HepG2 (cell line): Measurements from ENCODE around the gene TMEM61. TPM values are rescaled to one million over a fixed set of nuclear protein-coding genes. Genes with fewer than 3 reads are reported as not detected.
A peak's percentile ranks its signal among the peaks of the same experiment; 100 is the strongest.

Source experiments
- ATAC-seq: fragments of 200-7000 bp; cut with Tn5 transposase; 3 replicates; pipeline ENCODE4 v1.9.1; 2020; ENCODE audit warnings: mild to moderate bottlenecking, moderate library complexity
- Bru-seq: library from RNA; stranded (reverse); fragments of 400-500 nt; gene quantifications from one replicate; lab custom pipeline; 2021; lab: Mats Ljungman, UMichigan
- BruChase-seq, 2 experiments: library from RNA; stranded (reverse); fragments of 400-500 nt; gene quantifications; one replicate each; lab custom pipeline; 2021; lab: Mats Ljungman, UMichigan
- BruUV-seq: library from RNA; stranded (reverse); fragments of 400-500 nt; replicated peaks from 2 replicates; lab custom pipeline; 2021; lab: Mats Ljungman, UMichigan
- CTCF ChIA-PET: fragments of 300-600 bp; formaldehyde crosslinking; extraction: SDS; loops from one replicate; lab custom pipeline; 2021; ENCODE audit warnings: low total read pairs, inconsistent platforms, low intra/inter-chr PET ratio; lab: Yijun Ruan, JAX
- POLR2A ChIA-PET: fragments of 350-600 bp; sonication (Branson Sonifier 250); formaldehyde crosslinking; loops from one replicate; lab custom pipeline; 2020; ENCODE audit warnings: antibody characterized with exemption, inconsistent platforms; lab: Yijun Ruan, JAX
- DNase-seq: peaks from one replicate; pipeline ENCODE4 v3.0.0-alpha.2; 2015; ENCODE audit warnings: low spot score
- FAIRE-seq: peaks from 3 replicates; lab custom pipeline; 2011; peaks lifted over from hg19 to GRCh38; lab: Jason Lieb, UNC
- H2AFZ ChIP-seq: one replicate; pipeline ENCODE4 v1.6.1; 2011; ENCODE audit warnings: low read length, inconsistent platforms
- H3K27ac ChIP-seq: fragments of 300-600 bp; 3 replicates; pipeline ENCODE4 v1.8.0; 2011; ENCODE audit warnings: mixed run types, mild to moderate bottlenecking, mixed read lengths, low read length, inconsistent platforms; ENCODE audit not compliant: insufficient read depth; ENCODE audit errors: extremely low read length
- H3K27me3 ChIP-seq, 2 experiments: fragments of 200-600 bp in 1 of 2; 2 replicates in 1 of 2; 3 replicates in 1 of 2; pipeline versions ENCODE4 v1.6.0 to v1.8.0; 2011; ENCODE audit warnings: low read length in 2 of 2, mild to moderate bottlenecking in 2 of 2, moderate library complexity in 2 of 2, inconsistent platforms in 1 of 2; ENCODE audit not compliant: insufficient read depth in 2 of 2, control insufficient read depth in 1 of 2
- H3K36me3 ChIP-seq, 2 experiments: fragments of 200-600 bp in 1 of 2; replicated peaks in 1 of 2; 2 replicates in 1 of 2; 3 replicates in 1 of 2; pipeline versions ENCODE4 v1.5.1 to v1.8.0; 2011; ENCODE audit warnings: low read length in 2 of 2, inconsistent platforms in 1 of 2; ENCODE audit not compliant: insufficient read depth in 2 of 2, control insufficient read depth in 1 of 2
- H3K4me1 ChIP-seq: 2 replicates; pipeline ENCODE4 v1.5.1; 2012; ENCODE audit warnings: low read length, inconsistent platforms; ENCODE audit not compliant: insufficient read depth
- H3K4me2 ChIP-seq: 2 replicates; pipeline ENCODE4 v1.6.0; 2011; ENCODE audit warnings: low read depth, low read length, inconsistent platforms
- H3K4me3 ChIP-seq, 3 experiments: fragments of 200-600 bp in 1 of 3; sonication (generic), shearing (Covaris generic) in 1 of 3; replicated peaks in 1 of 3; 2 replicates each; pipeline ENCODE4 v1.5.1; 2011 to 2016; ENCODE audit warnings: low read length in 3 of 3, inconsistent platforms in 2 of 3, low read depth in 2 of 3, mild to moderate bottlenecking in 2 of 3, control low read depth in 1 of 3, mixed read lengths in 1 of 3; ENCODE audit not compliant: insufficient read depth in 1 of 3
- H3K79me2 ChIP-seq: one replicate; pipeline ENCODE4 v1.6.1; 2011; ENCODE audit warnings: low read length, inconsistent platforms; ENCODE audit not compliant: insufficient read depth
- H3K9ac ChIP-seq: 2 replicates; pipeline ENCODE4 v1.6.0; 2011; ENCODE audit warnings: mild to moderate bottlenecking, low read depth, low read length, inconsistent platforms; ENCODE audit not compliant: insufficient read depth
- H3K9me3 ChIP-seq: 2 replicates; pipeline ENCODE4 v1.5.1; 2012; ENCODE audit warnings: mild to moderate bottlenecking, low read length
- H4K20me1 ChIP-seq: 2 replicates; pipeline ENCODE4 v1.6.0; 2011; ENCODE audit warnings: inconsistent platforms, mild to moderate bottlenecking, low read length, moderate library complexity; ENCODE audit not compliant: insufficient read depth
- DNMT1 ChIP-seq: sonication (generic); formaldehyde crosslinking; IDR thresholded peaks from 2 replicates; pipeline ENCODE4 v1.5.1; 2020; ENCODE audit warnings: mild to moderate bottlenecking, missing genetic modification reagents
- GPN1 ChIP-seq: sonication (generic); formaldehyde crosslinking; IDR thresholded peaks from 2 replicates; pipeline ENCODE4 v1.5.1; 2020; ENCODE audit warnings: missing genetic modification reagents, borderline replicate concordance
- PCBP2 ChIP-seq: fragments of 200-400 bp; formaldehyde crosslinking; optimal IDR thresholded peaks from 2 replicates; pipeline ENCODE3; 2018; ENCODE audit warnings: low read length, low read depth; ENCODE audit not compliant: poor library complexity, severe bottlenecking
- TARDBP ChIP-seq: sonication (generic); formaldehyde crosslinking; IDR thresholded peaks from 2 replicates; pipeline ENCODE4 v1.8.0; 2022; ENCODE audit warnings: mild to moderate bottlenecking, missing genetic modification reagents
- XBP1 ChIP-seq: sonication (generic); formaldehyde crosslinking; IDR thresholded peaks from 2 replicates; pipeline ENCODE4 v1.5.0; 2020; ENCODE audit warnings: missing genetic modification reagents
- WGBS: methylation state at CpG from one replicate; pipeline ENCODE4 v1.1.6; 2017; ENCODE audit warnings: low lambda C conversion rate; 5-methylcytosine and 5-hydroxymethylcytosine counted together
- in situ Hi-C: cut with HindIII; loops from 2 replicates; pipeline ENCODE4 v1.10.0; 2017; ENCODE audit warnings: low pct_unique_long_range_greater_than_20kb; ENCODE audit not compliant: extremely low pct_ligation_motif_present
- intact Hi-C: fragments of 100-400 bp; cut with micrococcal nuclease; formaldehyde crosslinking; loops from one replicate; pipeline ENCODE4 v1.10.0; 2022; ENCODE audit not compliant: unreplicated experiment
- long read RNA-seq, 2 experiments: library from RNA in 1 of 2; library from polyadenylated mRNA in 1 of 2; stranded (forward) in 1 of 2; unstranded in 1 of 2; transcript quantifications; one replicate each; pipeline ENCODE4 v2.0.0, GENCODE V29; 2019 to 2022
- polyA minus RNA-seq, 3 experiments: library from RNA; depleted of rRNA, polyadenylated mRNA; stranded (reverse); fragments of >200 nt; gene quantifications; 2 replicates each; pipeline ENCODE4 v1.2.3, GENCODE V29; 2011; ENCODE audit warnings: low replicate concordance in 1 of 3
- polyA plus RNA-seq, 8 experiments: library from polyadenylated mRNA; depleted of rRNA in 3 of 8; stranded (reverse) in 7 of 8; unstranded in 1 of 8; fragments of >200 nt; fragmentation: Illumina TruSeq in 4 of 8; extraction: Trizol in 4 of 8; gene quantifications; 2 replicates each; pipeline versions ENCODE4 v1.2.1 to v1.2.3, GENCODE V29; 2011 to 2016; ENCODE audit warnings: low read depth in 4 of 8, missing spikeins in 1 of 8, mixed read lengths in 1 of 8; ENCODE audit not compliant: insufficient read depth in 1 of 8
- total RNA-seq, 5 experiments: library from RNA; depleted of rRNA; stranded (reverse); fragments of >200 nt; fragmentation: Illumina TruSeq; extraction: Trizol; gene quantifications; 2 replicates each; pipeline ENCODE4 v1.2.3, GENCODE V29; 2016; ENCODE audit warnings: low read depth in 1 of 5
- TF ChIP-seq, protein P1 (sequence below): sonication (generic); formaldehyde crosslinking; IDR thresholded peaks from 2 replicates; pipeline ENCODE4 v1.4.0; 2020; ENCODE audit warnings: missing genetic modification reagents
- TF ChIP-seq, protein P2 (sequence below): IDR thresholded peaks from 2 replicates; pipeline ENCODE4 v1.6.1; 2016; ENCODE audit warnings: low read depth
- TF ChIP-seq, protein P3 (sequence below), 2 experiments: sonication (generic) in 1 of 2; formaldehyde crosslinking in 1 of 2; IDR thresholded peaks; 2 replicates each; pipeline versions ENCODE4 v1.4.0 to v1.6.1; 2018 to 2020; ENCODE audit warnings: missing genetic modification reagents in 2 of 2, borderline replicate concordance in 1 of 2, low read depth in 1 of 2, mild to moderate bottlenecking in 1 of 2, missing biosample characterization in 1 of 2
- TF ChIP-seq, protein P4 (sequence below): IDR thresholded peaks from 2 replicates; pipeline ENCODE4 v1.6.1; 2016; ENCODE audit warnings: missing compliant biosample characterization, missing genetic modification reagents, borderline replicate concordance
- TF ChIP-seq, protein P5 (sequence below): IDR thresholded peaks from 2 replicates; pipeline ENCODE4 v1.6.1; 2016; ENCODE audit warnings: control low read depth

TMEM61 gene
- total RNA-seq (2016; rRNA removed; fragmentation: Illumina TruSeq; extraction: Trizol) (not detected in 2 replicates), polyA plus RNA-seq (2011; rRNA removed) (not detected in 2 replicates), polyA minus RNA-seq (2011; rRNA and poly(A)+ RNA removed; ENCODE audit: low replicate concordance) (not detected in 2 replicates), Bru-seq, nascent RNA (not detected), BruChase-seq, experiment 1, labeled RNA remaining after a 6-hour chase (not detected), BruChase-seq, experiment 2, labeled RNA remaining after a 2-hour chase (not detected)
- not detected in 2 replicates for total RNA-seq (2016; cell fraction: cytosol; rRNA removed; fragmentation: Illumina TruSeq; extraction: Trizol; ENCODE audit: low read depth)
- total RNA-seq (2016; cell fraction: insoluble cytoplasmic fraction; rRNA removed; fragmentation: Illumina TruSeq; extraction: Trizol), result not detected in 2 replicates
- total RNA-seq (2016; cell fraction: membrane; rRNA removed; fragmentation: Illumina TruSeq; extraction: Trizol), result not detected in 2 replicates
- not detected in 2 replicates for total RNA-seq (2016; cell fraction: nucleus; rRNA removed; fragmentation: Illumina TruSeq; extraction: Trizol)
- 0.04 TPM in 1 of 2 replicates, not detected in the other for polyA plus RNA-seq (2011; cell fraction: cytosol; rRNA removed)
- polyA plus RNA-seq (2011; cell fraction: nucleus; rRNA removed), result not detected in 2 replicates
- not detected in 2 replicates for polyA plus RNA-seq (2012)
- polyA plus RNA-seq (2016; cell fraction: cytosol; fragmentation: Illumina TruSeq; extraction: Trizol; ENCODE audit: low read depth), result not detected in 2 replicates
- not detected in 2 replicates for polyA plus RNA-seq (2016; cell fraction: insoluble cytoplasmic fraction; fragmentation: Illumina TruSeq; extraction: Trizol; ENCODE audit: low read depth)
- polyA plus RNA-seq (2016; cell fraction: membrane; fragmentation: Illumina TruSeq; extraction: Trizol; ENCODE audit: low read depth), result not detected in 2 replicates
- not detected in 2 replicates for polyA plus RNA-seq (2016; cell fraction: nucleus; fragmentation: Illumina TruSeq; extraction: Trizol; ENCODE audit: insufficient read depth, low read depth)
- not detected in 2 replicates for polyA minus RNA-seq (2011; cell fraction: cytosol; rRNA and poly(A)+ RNA removed)
- polyA minus RNA-seq (2011; cell fraction: nucleus; rRNA and poly(A)+ RNA removed), result not detected in 2 replicates
- long read RNA-seq, experiment 1, result 0 reads
- long read RNA-seq, experiment 2, result 0 reads

DNA sequence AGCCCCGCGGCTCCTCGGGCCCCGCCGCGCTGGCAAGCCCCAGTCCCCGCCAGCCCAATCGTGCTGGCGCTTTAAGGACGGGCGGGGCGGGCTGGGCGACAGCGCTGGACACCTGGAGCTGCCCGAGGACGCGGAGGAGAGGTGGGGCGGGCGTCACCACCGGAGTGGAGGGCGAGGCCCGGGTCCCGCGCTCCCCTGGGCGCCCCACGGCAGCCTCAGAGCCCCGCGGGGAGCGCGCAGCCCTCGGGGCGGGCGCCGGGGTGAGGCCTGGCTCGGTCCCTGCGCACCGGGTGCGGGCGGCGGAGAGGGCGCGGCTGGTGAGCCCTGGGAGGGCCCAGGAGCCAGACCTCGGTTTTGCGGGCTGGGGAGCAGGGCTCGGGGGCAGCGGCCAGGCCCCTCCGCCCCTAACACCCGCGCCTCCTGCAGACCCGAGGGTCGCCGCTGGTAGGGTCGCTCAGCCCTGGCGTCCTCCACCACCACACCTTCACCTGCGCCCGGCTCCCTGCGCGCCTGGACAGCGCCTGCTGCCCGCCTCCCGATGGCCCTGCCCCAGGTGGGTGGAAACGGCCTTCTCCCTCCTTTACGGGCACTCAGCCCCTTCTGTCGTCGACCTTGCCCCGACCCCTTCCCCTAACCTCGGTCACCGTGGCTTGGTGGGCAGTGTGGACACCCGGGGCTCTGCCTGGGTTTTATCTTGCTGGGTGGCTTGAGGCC lies at the start of gene TMEM61:
TMEM61 (plus strand) TSS at position 101 of the 714 bp plus-strand sequence; CDS start at position 539, 438 bp downstream.
- no peak within 1 kb of the TSS for H3K9ac ChIP-seq
- no peak for DNase-seq
- peaks cover 15% of the 10 kb centered on the region for H3K4me1 ChIP-seq
- H2AFZ ChIP-seq, result no peak within 1 kb of the TSS
- WGBS, result 41% methylated on average over 14 of the region's 69 CpGs
- H3K4me2 ChIP-seq, result peak within 1 kb of the TSS; percentile 55
- H3K36me3 ChIP-seq, result no peaks in the 10 kb centered on the region
- peak within 1 kb of the TSS in 2 of 3 experiments; percentile 29 to 55; a peak in 3 of 6 replicates for H3K4me3 ChIP-seq
- ChIA-PET CTCF (no interaction called here), POLR2A (no interaction called here)
- no peaks in the 10 kb centered on the region for H3K79me2 ChIP-seq
- FAIRE-seq, result no peak
- intact Hi-C loops, result no loop called here
- peaks cover 9 to 63% of the 10 kb centered on the region in 2 experiments for H3K27me3 ChIP-seq
- no TSS peak for BruUV-seq
- H3K9me3 ChIP-seq, result no peaks in the 10 kb centered on the region
- in situ Hi-C loops, result no loop called here
- no peaks in the 10 kb centered on the region for H4K20me1 ChIP-seq
- peak; percentile 63 for ATAC-seq
- H3K27ac ChIP-seq, result no peak within 1 kb of the TSS
- TF ChIP-seq, protein P1, sequence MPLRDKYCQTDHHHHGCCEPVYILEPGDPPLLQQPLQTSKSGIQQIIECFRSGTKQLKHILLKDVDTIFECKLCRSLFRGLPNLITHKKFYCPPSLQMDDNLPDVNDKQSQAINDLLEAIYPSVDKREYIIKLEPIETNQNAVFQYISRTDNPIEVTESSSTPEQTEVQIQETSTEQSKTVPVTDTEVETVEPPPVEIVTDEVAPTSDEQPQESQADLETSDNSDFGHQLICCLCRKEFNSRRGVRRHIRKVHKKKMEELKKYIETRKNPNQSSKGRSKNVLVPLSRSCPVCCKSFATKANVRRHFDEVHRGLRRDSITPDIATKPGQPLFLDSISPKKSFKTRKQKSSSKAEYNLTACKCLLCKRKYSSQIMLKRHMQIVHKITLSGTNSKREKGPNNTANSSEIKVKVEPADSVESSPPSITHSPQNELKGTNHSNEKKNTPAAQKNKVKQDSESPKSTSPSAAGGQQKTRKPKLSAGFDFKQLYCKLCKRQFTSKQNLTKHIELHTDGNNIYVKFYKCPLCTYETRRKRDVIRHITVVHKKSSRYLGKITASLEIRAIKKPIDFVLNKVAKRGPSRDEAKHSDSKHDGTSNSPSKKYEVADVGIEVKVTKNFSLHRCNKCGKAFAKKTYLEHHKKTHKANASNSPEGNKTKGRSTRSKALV (CRISPR knock-in tag), result peak; percentile 43; the same call in 1 of the 2 replicates
- TF ChIP-seq PCBP2 (no peak), TARDBP (CRISPR knock-in tag) (no peak), XBP1 (no peak), DNMT1 (CRISPR knock-in tag) (peak; percentile 17; the same call in 1 of the 2 replicates), GPN1 (no peak)
- TF ChIP-seq, protein P2, sequence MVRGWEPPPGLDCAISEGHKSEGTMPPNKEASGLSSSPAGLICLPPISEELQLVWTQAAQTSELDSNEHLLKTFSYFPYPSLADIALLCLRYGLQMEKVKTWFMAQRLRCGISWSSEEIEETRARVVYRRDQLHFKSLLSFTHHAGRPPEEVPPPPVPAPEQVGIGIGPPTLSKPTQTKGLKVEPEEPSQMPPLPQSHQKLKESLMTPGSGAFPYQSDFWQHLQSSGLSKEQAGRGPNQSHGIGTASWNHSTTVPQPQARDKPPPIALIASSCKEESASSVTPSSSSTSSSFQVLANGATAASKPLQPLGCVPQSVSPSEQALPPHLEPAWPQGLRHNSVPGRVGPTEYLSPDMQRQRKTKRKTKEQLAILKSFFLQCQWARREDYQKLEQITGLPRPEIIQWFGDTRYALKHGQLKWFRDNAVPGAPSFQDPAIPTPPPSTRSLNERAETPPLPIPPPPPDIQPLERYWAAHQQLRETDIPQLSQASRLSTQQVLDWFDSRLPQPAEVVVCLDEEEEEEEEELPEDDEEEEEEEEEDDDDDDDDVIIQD, result no peak
- TF ChIP-seq, protein P3, sequence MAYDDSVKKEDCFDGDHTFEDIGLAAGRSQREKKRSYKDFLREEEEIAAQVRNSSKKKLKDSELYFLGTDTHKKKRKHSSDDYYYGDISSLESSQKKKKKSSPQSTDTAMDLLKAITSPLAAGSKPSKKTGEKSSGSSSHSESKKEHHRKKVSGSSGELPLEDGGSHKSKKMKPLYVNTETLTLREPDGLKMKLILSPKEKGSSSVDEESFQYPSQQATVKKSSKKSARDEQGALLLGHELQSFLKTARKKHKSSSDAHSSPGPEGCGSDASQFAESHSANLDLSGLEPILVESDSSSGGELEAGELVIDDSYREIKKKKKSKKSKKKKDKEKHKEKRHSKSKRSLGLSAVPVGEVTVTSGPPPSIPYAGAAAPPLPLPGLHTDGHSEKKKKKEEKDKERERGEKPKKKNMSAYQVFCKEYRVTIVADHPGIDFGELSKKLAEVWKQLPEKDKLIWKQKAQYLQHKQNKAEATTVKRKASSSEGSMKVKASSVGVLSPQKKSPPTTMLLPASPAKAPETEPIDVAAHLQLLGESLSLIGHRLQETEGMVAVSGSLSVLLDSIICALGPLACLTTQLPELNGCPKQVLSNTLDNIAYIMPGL (CRISPR knock-in tag; IDR thresholded peaks at IDR 0.05; ENCODE audit: borderline replicate concordance in 1 of 2, low read depth in 1 of 2), result no peak
- TF ChIP-seq, protein P4, sequence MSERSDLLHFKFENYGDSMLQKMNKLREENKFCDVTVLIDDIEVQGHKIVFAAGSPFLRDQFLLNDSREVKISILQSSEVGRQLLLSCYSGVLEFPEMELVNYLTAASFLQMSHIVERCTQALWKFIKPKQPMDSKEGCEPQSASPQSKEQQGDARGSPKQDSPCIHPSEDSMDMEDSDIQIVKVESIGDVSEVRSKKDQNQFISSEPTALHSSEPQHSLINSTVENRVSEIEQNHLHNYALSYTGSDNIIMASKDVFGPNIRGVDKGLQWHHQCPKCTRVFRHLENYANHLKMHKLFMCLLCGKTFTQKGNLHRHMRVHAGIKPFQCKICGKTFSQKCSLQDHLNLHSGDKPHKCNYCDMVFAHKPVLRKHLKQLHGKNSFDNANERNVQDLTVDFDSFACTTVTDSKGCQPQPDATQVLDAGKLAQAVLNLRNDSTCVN (CRISPR knock-in tag), result no peak
- TF ChIP-seq, protein P5, sequence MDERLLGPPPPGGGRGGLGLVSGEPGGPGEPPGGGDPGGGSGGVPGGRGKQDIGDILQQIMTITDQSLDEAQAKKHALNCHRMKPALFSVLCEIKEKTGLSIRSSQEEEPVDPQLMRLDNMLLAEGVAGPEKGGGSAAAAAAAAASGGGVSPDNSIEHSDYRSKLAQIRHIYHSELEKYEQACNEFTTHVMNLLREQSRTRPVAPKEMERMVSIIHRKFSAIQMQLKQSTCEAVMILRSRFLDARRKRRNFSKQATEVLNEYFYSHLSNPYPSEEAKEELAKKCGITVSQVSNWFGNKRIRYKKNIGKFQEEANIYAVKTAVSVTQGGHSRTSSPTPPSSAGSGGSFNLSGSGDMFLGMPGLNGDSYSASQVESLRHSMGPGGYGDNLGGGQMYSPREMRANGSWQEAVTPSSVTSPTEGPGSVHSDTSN (CRISPR knock-in tag), result no peak
